NCI-H2227 (cell line): ENCODE measurements around the gene ATP5PF.
"Not testable (repeated sequence)": the region's sequence is repeated elsewhere in the genome, so short reads cannot be mapped to it uniquely, and the experiment has no call there.

ENCODE experiments used
- DNase-seq: peaks from one replicate; lab custom pipeline; 2025; ENCODE audit not compliant: unreplicated experiment; lab: John Stamatoyannopoulos, UW

The ATP5PF gene, protein sequence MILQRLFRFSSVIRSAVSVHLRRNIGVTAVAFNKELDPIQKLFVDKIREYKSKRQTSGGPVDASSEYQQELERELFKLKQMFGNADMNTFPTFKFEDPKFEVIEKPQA

DNA sequence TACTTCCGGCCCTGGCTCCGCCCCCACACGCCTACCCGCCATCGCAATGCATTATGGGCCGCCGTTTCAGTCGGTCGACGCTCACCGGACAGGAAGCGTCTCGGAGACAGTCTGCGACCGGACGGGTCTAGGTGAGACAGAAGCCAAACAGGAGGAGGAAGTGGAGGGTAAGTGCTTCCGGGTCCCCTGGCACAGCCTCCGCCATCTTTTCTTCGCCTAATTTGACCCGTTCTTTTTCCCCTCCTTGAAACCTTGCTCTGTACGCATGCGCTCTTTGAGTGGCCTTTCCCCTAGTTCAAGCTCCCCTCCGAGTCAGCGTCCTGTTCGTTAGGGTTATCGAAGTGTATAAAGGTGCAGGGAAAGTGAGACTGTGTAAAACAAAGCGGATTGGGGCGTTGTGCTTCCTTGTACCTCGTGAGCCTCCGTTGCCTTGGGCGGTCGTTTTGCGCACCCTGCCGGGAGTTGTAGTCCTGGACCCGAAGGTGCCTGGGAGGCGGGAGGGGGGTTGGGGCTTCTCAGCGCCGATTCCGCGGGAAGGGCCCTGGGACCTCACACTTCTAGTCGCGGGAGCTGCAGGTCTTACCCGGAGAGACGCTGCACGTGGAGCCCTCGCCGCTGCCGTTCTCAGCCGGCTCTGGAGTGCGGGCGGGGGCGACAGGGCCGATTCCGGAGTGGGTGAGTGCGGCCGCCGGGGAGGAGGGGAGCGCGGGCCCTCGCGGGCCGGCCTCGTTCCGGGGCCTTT, at the start of gene ATP5PF, which contains the start of gene GABPA:
Gene ATP5PF (minus strand): TSS at position 1 of the 742 bp plus-strand sequence. CDS start 5,110 bp downstream, outside the sequence.
Gene GABPA (plus strand): TSS at position 69 of the 742 bp plus-strand sequence. CDS start 6,627 bp downstream, outside the sequence.
- peak; percentile 98 for DNase-seq

DNA sequence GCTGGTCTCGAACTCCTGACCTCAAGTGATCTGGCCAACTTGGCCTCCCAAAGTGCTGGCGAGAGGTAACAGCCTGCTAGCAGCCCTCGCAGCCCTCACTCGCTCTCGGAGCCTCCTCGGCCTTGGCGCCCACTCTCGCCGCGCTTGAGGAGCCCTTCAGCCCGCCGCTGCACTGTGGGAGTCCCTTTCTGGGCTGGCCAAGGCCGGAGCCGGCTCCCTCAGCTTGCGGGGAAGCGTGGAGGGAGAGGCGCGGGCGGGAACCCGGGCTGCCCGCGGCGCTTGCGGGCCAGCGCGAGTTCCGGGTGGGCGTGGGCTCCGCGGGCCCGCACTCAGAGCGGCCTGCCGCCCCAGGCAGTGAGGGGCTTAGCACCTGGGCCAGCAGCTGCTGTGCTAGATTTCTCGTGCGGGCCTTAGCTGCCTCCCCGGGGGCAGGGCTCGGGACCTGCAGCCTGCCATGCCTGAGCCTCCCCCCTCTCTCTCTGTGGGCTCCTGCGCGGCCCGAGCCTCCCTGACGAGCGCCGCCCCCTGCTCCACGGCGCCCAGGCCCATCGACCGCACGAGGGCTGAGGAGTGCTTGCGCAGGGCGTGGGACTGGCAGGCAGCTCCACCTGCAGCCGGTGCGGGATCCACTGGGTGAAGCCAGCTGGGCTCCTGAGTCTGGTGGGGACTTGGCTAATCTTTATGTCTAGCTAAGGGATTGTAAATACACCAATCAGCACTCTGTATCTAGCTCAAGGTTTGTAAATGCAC, 43.6 kb upstream of the ATP5PF start:
- not testable (repeated sequence) for DNase-seq

DNA sequence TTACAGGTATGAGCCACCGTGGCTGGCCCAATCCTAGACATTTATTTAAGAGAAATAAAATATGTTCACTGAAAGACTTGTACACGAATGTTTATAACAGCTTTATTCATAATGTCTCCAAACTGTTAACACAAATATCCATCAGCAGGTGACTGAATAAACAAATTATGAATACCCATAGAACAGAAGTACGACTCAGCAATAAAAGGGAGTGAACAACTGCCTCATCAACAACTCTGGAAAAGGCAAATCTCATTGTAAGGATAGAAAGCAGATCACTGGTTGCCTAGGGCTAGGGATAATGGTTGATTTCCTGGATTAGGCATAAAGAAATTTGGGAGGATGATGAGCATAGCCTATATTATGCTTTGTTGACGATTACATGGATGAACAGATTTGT, 41.7 kb upstream of the ATP5PF start:
- DNase-seq, result no peak

DNA sequence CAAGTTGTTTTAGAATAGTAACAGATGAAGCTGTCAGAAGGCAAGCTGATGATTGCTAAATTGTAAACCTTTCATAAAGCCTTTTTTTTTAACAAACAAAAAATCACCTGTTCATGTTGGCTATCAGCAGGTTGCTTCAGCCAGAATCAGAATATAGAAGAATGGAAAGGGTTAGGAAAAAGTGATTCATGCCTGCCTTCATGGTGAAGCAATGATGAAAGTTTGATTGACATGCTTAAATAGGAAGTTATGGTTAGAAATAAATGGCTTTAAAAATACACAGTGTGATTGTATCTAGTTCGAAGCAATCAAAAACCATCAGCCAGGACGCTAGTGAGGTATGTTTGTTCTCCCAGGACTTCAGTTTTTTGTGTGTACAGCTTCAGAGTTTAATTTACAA, 38.0 kb upstream of the ATP5PF start:
- no peak for DNase-seq

DNA sequence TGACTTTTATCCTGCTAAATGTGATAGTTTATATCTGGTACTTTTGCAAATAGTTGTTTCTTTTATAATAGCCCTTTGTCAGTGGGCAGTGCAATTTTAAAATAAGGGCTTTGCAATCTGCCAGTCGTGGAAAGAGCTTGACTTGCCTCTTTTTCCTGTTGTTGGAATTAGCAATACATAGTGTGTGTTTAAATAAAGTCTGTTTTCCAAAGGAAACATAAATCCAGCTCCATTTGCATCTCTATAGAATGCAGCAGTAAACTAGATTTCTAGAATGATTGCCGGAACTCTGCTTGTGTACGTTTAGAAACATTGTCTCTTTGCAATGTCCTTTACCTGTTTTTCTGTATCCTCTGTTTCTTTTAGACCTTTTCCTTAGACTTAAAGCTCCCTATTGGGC, 33.2 kb upstream of the ATP5PF start:
- no peak for DNase-seq

DNA sequence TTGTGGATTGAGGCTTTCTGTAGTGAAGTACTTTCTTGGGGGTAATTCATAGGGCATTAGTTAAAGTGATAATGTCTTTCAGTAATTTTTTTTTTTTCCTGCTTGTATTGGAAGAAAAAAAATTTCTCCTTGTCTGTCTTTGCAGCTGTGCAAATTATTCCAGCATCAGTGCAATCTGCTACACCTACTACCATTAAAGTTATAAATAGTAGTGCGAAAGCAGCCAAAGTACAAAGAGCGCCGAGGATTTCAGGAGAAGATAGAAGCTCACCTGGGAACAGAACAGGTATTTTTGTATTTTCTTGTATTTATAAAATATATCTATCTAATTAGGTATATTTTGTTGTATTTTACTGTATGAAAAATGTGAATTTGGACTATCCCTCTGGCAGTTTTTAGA, 29.4 kb upstream of the ATP5PF start:
- no peak for DNase-seq

DNA sequence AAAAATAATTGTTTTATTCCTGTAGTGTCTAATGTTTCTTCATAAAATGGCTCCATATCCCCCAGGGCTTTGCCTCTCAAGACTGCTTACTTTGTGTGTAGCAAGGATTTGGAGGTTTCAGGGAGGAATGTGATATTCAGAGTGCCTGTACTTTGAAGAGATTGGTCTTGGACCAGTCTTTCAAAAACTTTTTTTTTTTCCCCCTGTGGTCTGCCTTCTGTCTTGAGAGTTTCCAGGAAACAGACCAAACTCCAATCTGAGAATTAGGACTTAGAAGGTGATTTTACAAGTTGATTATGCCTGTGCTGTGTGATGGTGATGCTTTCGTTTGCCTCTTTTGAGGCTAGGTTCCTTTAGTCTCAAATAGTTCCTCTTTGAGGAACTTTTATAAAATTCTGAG, 26.0 kb upstream of the ATP5PF start:
- DNase-seq, result no peak

DNA sequence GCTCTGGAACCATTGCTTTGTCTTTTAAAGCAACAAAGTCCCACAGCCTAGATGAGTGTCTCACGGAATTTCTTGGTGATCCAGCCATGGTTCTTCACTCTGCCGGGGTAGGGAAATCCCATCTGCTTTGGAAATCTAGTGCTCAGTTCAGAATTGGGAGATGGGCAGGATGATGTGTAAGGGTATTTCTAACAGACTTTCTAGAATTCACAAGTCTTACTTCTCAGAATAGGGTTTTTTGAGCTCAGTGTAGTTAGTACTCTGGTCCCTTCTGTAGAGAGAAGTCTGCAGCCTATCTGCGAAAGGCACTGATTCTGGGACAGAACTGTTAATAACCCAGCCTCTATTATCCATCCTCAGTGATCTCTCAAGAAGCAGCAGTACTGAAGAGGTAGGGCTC, 25.4 kb upstream of the ATP5PF start:
- DNase-seq, result no peak

DNA sequence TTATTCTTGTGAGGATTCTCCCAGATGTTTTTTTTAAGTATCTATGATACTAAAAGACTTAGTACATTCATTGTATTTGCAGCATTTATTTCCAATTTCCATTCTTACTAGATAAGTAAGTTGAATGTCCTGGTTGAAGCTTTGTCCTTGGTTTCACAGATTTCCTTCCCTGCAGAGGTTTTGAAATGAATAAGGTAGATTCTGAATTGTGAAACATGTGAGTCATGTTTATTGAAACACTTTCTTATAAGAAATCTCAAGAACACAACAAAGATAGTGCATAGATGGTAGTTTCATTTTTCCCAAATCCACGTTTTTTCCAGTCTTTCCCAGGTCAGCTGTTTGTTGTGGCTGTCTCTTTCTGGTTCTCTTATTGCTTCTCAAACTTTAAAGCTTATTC, 24.9 kb upstream of the ATP5PF start:
- no peak for DNase-seq

DNA sequence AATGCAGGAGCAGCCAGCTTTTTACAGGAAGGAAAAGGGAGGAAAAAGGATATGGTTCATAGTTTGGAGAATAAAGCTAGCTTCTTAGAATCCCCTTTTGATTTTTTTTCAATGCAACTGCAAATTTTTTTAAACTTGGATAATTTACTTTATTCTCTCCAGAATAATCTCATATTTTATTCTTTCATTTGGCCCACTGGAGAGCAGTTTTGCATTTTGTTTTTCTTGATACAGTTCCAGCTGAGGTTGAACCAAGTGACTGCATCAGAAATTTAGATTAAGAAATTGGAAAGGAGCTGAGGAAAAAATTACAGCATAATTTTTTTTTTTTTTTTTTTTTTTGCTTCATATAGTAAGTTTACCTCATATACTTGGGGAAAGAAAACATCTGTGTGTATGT, 22.8 kb upstream of the ATP5PF start:
- DNase-seq, result no peak

DNA sequence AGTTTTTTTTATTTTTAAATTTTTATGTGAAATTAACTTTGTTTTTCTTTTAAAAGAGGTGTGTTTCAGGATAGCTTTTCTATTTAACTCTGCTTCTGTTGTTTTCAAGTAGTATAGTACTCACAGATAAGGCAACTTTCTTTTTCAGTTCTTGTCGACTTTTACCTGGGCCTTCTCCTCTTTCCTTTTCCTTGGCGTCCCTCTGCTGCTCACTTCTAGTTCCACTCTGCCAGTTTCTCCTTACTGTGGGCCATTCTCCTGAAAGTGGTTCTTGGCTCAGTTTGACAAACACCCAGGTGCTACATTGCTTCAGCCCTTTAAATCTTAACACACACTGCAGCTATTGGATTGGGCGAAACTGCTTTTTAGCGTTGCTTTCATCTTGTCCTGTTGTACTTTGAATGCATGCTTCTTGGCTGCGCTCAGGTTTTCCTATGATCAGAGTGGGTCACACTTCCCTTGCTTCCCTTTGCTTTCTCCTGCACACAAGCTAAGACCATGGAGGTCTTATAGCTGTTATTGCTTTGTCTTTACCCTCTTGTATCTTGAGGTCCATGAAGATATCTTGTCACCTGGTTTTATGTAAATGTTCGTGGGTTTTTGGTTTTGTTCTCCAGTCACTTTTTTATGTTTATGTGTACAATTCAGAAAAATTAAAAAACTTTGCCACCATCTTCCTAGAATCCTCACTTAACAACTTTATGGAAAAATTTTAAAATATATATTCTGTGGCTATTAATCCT, 21.7 kb upstream of the ATP5PF start:
- no peak for DNase-seq

DNA sequence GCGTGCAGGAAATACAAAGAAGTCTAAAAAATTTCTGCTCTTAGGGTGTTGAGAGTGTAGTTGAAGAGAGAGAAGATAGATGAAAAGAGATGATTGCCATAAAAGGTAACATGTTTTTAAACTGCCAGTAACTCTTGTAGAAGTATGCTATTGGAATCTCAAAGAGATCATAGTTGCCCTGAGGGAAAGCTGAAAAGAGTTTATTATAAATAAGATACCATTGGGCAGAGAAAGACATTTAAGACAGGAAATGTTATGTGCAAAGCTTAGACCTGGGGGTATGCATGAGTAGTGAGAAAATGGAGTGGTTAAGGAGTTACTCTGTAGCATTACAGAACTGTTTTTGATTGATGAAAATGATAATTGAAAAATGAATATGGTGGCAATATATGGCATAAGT, 17.7 kb upstream of the ATP5PF start:
- no peak for DNase-seq

DNA sequence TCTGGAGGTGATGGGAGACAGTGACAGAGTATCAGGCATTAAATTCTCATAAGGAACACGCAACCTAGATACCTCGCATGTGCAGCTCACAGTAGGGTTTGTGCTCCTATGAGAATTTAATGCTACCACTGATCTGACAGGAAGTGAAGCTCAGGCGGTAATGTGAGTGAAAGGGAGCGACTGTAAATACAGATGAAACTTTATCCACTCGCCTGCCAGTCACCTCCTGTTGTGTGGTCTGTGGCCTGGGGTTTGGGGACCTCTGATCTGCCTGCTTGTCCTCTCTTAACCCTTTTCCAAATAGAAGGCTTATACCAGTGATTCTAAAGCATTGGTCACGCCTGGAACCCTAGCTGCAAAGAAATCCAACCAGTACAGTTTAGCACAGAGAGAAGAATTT, 15.4 kb upstream of the ATP5PF start:
- no peak for DNase-seq

DNA sequence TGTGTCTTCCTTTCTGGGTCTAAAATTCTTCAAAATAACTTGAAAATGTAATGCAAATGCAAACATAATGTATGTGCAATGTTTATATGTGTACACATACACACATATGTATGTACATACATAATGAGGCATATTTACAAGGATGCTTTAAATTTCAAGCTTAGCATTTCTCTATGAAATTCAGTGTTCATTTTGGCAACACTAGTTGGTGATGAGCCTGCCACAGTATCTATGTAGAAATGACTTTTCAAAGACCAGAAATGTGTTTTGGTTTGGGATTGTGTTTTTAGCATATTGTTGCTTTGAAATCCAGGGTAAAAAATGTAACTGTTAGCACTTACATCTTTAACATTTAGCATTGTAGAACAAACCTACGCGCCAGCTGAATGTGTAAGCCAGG, 10.2 kb upstream of the ATP5PF start:
- DNase-seq, result no peak

DNA sequence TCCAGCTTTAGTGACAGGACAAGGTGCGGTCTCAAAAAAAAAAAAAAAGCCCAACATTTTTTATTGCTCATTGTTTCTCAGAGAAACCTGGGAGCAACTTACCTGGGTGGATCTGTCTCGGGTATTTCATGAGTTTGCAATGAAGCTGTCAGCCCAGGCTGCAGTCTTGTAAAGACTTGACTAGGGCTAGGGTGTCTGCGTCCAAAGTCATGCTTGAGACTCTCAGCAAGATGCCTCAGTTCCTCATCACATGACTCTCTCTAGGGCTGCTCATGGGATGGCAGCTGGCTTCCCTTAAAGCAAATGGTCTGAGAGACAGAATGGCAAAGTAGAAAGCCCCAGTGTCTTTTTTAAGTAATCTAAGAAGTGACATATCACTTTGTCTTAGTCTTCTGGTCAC, 8.2 kb upstream of the ATP5PF start:
- DNase-seq, result no peak

DNA sequence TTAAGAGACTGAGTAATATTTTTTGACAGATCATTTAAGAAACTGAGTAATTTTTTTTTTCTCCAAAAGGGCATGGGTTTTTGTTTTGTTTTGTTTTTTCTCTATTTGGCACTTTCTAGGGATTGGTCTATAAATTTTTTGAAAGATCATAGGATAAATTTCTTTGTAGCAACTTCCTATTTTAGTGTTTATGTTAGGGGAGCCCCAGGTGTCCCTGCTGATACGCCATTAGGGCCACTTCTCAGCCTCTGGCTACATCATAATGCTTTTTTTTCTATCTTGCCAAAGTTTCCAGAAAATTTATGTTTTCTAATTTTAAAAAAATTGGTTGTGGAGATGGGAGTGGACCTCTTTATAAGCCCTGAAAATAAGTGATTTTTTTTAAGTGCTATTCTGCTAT, 2.7 kb upstream of the ATP5PF start:
- DNase-seq, result no peak

DNA sequence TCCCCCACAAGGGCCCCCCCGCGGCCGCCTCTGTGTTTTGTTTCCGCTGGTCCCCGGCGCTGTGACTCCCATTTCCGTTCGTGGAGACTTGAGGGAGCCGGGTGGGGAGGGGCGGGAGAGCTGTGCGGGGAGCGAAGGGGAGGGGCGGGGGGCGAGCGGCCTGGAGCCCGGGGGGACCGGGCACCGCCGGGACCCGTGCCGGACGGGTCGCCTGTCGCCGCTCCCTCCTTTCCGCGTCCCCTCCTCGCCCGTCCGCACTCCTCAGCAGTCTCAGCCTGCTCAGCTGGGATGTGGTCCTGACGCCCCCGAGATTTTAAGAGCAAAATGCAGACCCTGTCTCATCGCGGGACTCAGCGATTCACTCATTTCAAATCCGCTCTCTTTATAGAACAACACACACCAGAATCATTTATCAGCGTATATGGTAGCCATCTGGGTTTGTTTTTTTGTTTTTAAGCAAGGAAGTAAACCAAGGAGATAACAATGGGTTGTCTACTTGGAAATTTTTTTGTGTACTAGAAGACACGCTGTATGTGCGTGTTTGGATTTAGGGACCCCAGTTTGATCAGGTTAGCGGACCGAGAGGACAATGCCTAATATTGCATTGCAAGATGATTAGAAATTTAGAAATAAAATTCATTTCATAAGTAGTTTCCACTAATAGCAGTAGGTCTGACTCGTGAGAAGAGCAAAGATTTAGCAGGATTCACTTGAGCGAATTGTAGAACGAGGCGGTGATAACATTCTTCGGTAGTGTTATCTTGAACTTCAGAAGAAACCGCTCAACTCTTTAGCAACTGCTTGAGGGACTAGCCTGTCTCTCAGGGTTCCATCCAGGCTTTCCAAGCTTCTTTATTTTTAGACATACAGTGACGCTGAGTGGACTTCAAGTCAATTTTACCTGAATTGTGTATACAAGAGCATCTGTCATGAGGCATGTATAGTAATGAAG, 1.2 kb upstream of the ATP5PF start:
- peak; percentile 90 for DNase-seq

DNA sequence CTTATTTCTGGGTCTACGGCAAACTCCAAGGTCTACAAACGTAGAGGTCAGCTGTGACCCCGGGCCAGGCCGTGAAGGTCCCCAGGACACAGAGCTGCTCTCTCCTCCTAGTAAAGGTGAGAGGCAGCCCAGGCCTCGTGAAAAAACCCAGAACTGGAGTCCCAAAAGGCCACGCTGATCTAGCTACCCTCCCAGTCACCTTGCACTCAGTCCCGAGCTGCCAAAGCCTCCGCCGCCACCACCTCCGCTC, 125 bp downstream of the ATP5PF start:
- DNase-seq, result no peak

DNA sequence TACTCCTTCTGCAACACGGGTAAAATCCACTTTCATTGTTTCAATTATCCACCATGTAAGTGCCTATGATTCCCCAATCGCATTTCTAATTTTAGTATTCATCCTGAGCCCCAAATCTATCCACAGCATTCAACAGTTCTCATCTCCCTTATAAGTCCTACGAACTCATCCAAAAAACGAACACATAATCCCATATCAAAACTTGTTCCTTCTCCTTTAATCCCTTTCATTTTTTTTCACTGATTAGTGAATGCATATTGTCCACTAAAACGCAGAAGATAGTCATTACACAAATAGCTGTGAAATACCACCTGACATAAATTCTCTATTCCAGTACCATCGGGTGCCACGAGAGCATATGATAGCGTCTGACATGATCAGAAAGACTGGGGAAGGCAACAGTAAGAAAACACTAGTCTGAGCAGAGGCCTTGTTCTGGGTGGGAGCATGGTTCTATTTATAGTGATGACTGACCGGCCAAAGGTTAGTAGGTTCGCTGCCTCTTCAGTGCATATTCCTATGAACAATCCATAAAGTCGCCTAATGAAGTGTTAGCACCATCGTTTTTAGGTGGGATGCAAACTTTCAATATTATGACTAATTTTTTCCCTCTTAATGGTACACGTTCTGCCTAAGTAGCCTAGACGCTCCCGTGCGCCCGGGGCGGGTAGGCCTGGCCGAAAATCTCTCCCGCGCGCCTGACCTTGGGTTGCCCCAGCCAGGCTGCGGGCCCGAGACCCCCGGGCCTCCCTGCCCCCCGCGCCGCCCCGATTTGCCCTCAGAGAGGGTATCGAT, 648 bp downstream of the ATP5PF start:
- DNase-seq, result peak; percentile 27
